ENCODE measurements around the gene GOLGA6L10. TPM values are rescaled to one million over a fixed set of nuclear protein-coding genes. Genes with fewer than 3 reads are reported as not detected.
"Not testable (repeated sequence)": the region's sequence is repeated elsewhere in the genome, so short reads cannot be mapped to it uniquely, and the experiment has no call there.

The GOLGA6L10 gene
- total and polyA plus RNA-seq, 2 experiments from 2014 or later = 0.07 to 0.23 TPM

DNA sequence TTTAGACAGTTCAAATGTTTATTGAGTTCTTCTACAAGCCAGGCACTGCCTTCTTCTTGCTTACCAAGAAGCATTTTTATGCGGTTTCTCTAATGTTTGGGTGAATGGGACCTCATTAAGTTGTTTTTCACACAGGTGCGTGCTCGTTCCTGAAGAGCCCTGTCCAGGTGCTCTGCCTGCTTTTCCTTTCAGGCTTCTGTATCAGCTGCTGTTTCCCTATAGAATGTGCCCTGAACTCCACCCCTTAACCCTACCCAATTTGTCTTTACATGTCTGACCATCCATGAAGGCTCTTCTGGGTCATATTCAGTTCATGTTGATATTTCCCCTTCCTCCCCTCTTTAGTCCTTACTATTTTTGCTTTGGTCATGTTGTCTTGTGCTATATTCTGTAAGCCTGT, 22.4 kb upstream of the GOLGA6L10 start (continued):
- TF ChIP-seq, protein P1, sequence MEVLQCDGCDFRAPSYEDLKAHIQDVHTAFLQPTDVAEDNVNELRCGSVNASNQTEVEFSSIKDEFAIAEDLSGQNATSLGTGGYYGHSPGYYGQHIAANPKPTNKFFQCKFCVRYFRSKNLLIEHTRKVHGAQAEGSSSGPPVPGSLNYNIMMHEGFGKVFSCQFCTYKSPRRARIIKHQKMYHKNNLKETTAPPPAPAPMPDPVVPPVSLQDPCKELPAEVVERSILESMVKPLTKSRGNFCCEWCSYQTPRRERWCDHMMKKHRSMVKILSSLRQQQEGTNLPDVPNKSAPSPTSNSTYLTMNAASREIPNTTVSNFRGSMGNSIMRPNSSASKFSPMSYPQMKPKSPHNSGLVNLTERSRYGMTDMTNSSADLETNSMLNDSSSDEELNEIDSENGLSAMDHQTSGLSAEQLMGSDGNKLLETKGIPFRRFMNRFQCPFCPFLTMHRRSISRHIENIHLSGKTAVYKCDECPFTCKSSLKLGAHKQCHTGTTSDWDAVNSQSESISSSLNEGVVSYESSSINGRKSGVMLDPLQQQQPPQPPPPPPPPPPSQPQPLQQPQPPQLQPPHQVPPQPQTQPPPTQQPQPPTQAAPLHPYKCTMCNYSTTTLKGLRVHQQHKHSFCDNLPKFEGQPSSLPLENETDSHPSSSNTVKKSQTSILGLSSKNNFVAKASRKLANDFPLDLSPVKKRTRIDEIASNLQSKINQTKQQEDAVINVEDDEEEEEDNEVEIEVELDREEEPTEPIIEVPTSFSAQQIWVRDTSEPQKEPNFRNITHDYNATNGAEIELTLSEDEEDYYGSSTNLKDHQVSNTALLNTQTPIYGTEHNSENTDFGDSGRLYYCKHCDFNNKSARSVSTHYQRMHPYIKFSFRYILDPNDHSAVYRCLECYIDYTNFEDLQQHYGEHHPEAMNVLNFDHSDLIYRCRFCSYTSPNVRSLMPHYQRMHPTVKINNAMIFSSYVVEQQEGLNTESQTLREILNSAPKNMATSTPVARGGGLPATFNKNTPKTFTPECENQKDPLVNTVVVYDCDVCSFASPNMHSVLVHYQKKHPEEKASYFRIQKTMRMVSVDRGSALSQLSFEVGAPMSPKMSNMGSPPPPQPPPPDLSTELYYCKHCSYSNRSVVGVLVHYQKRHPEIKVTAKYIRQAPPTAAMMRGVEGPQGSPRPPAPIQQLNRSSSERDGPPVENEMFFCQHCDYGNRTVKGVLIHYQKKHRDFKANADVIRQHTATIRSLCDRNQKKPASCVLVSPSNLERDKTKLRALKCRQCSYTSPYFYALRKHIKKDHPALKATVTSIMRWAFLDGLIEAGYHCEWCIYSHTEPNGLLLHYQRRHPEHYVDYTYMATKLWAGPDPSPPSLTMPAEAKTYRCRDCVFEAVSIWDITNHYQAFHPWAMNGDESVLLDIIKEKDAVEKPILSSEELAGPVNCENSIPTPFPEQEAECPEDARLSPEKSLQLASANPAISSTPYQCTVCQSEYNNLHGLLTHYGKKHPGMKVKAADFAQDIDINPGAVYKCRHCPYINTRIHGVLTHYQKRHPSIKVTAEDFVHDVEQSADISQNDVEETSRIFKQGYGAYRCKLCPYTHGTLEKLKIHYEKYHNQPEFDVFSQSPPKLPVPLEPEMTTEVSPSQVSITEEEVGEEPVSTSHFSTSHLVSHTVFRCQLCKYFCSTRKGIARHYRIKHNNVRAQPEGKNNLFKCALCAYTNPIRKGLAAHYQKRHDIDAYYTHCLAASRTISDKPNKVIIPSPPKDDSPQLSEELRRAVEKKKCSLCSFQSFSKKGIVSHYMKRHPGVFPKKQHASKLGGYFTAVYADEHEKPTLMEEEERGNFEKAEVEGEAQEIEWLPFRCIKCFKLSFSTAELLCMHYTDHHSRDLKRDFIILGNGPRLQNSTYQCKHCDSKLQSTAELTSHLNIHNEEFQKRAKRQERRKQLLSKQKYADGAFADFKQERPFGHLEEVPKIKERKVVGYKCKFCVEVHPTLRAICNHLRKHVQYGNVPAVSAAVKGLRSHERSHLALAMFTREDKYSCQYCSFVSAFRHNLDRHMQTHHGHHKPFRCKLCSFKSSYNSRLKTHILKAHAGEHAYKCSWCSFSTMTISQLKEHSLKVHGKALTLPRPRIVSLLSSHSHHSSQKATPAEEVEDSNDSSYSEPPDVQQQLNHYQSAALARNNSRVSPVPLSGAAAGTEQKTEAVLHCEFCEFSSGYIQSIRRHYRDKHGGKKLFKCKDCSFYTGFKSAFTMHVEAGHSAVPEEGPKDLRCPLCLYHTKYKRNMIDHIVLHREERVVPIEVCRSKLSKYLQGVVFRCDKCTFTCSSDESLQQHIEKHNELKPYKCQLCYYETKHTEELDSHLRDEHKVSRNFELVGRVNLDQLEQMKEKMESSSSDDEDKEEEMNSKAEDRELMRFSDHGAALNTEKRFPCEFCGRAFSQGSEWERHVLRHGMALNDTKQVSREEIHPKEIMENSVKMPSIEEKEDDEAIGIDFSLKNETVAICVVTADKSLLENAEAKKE (CRISPR knock-in tag; IDR thresholded peaks at IDR 0.05) = no peak
- TF ChIP-seq, protein P2, sequence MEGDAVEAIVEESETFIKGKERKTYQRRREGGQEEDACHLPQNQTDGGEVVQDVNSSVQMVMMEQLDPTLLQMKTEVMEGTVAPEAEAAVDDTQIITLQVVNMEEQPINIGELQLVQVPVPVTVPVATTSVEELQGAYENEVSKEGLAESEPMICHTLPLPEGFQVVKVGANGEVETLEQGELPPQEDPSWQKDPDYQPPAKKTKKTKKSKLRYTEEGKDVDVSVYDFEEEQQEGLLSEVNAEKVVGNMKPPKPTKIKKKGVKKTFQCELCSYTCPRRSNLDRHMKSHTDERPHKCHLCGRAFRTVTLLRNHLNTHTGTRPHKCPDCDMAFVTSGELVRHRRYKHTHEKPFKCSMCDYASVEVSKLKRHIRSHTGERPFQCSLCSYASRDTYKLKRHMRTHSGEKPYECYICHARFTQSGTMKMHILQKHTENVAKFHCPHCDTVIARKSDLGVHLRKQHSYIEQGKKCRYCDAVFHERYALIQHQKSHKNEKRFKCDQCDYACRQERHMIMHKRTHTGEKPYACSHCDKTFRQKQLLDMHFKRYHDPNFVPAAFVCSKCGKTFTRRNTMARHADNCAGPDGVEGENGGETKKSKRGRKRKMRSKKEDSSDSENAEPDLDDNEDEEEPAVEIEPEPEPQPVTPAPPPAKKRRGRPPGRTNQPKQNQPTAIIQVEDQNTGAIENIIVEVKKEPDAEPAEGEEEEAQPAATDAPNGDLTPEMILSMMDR (conservative IDR thresholded peaks at IDR 0.05; ENCODE audit: low read depth in 2 of 2) = no peak

DNA sequence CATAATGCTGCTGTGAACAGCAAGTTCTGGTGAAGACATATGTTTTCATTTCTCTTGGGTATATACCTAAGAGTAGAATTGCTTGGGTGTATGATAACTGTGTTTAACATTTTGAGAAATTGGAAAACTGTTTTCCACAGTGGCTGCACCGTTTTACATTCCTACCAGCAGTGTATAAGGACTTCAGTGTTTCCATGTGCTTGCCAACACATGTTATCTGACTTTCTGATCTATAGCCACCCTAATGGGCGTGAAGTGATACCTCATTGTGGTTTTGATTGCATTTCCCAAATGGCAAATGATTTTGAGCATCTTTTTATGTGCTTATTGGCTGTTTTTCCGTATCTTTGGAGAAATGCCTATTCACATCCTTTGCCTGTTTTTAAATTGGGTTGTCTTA, 18.5 kb upstream of the GOLGA6L10 start:
- not testable (repeated sequence) for H3K27me3 ChIP-seq (ENCODE audit: insufficient read depth); H3F3A ChIP-seq (replicated peaks; ENCODE audit: low read depth); ATAC-seq; H3K27ac Mint-ChIP-seq; H3K27me3 Mint-ChIP-seq (ENCODE audit: insufficient read depth, low read depth, poor library complexity); H3K36me3 ChIP-seq (ENCODE audit: insufficient read depth); H3K4me2 ChIP-seq; H3K36me3 Mint-ChIP-seq (ENCODE audit: low read depth); H3K9me2 ChIP-seq (ENCODE audit: insufficient read depth); H3K4me3 ChIP-seq; H3K4me3 Mint-ChIP-seq; H3K9me3 Mint-ChIP-seq; DNase-seq (ENCODE audit: low spot score); H4K20me1 ChIP-seq (replicated peaks; ENCODE audit: insufficient read depth); H2AFZ ChIP-seq; H3K27ac ChIP-seq (ENCODE audit: low read depth)
- Histone ChIP-seq H3K4me1 (ENCODE audit: insufficient read depth) (peaks cover 15% of the 10 kb centered on the region), H3K79me2 (replicated peaks; ENCODE audit: insufficient read depth) (peaks cover 20% of the 10 kb centered on the region)
- H3K4me1 Mint-ChIP-seq = peaks cover 15% of the 10 kb centered on the region

All from GM23338 (cell line).